Pons (tissue), 1 donor: Measurements from ENCODE around the gene DDI2.

Experiments
- DNase-seq: peaks from one replicate; pipeline ENCODE4 v3.0.0-alpha.2; 2016; ENCODE audit warnings: low spot score

Gene DDI2

DNA sequence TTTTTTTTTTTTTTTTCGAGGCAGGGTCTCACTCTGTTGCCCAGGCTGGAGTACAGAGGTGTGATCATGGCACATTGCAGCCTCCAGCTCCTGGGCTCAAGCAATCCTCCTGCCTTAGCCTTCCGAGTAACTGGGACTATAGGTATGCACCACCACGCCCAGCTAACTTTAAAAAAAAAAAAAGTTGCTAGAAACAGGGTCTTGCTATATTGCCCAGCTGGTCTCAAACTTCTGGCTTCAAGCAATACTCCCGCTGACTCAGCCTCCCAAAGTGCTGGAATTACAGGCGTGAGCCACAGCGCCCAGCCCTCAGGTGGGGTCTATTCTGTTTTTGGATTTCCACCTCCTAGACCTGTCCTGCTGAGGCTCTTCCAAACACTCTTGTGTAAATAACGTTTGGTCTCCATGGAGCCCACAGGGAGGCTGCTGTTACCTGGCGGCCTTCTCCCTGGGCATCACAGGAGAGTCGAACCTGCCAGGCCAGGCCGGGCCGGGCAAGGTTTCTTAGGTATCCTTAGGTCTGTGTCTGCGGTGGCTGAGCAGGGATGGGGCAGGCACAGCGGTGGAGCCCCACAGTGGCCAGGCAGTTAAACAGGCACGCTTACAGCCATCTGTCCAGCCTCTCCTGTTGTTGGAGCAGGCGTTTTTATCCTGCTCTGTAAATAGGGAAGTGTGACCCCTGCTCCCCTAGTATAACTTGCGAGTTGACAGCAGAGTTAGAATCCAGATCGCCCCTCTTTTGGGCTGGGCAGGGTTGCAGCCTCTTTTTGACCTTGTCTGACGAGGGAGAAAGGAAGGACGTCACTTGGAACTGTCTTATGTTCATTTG is 85.7 kb downstream of the DDI2 start:
- no peak for DNase-seq

DNA sequence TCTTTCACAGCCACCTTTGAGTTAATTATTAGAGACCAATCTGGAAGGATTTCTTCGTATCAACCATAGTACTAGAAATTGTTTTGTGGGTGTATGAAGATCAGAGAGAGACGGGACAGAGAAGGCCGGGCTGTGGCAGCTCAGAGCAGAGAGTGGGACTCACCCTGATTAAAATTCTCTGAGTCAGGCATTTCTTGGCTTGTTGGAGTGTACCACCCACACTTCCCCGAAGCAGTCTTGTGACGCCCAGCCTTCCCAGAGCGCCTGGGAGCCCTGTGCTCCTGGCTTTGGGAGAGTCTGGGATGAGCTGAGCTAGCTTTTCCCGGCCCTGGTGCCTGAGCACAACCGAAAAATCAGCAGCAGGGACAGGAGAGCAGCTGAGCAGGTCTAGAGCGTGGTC is 86.3 kb downstream of the DDI2 start:
- DNase-seq: peak; percentile 72

DNA sequence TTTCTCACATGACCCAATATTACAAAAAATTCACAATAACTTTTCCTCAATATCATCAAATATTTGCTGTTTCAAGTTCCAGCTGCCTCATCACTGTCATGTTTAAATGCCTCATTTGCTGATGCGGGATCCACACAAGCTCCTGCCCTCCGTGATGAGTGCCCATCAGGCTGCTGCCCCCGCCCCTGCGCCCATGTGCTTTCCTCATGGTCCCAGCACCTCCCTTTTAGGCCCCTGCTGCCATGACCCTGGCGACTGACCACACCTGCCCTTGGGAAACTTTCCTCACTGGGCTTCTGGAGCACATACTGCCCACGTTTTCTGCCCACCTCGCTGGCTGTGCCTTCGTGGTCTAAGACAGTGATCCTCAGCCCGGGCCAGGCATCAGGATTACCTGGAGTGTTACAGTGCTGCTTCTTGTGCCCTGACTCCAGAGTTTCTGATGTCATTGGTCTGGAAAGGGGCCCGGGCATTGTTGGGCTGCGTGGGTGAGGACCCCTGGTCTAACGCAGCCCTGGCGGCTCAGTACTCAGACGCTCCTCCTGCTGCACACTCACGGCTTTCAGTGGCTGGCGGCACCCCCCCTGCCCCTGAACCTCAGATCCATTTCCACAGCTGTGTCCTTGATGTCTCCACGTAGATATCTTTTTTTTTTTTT is 87.4 kb downstream of the DDI2 start:
- no peak for DNase-seq

DNA sequence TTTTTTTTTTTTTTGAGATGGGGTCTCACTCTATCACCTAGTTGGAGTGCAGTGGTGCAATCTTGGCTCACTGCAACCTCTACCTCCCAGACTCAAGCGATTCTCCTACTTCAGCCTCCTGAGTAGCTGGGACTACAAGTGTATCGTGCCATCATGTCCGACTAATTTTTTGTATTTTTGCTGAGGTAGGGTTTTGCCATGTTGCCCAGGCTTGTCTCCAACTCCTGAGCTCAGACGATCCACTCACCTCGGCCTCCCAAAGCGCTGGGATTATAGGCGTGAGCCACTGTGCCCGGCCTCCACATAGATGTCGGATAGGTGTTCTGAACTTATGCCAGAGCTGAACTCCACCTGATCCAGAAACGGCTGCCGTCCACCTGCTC is 87.9 kb downstream of the DDI2 start:
- DNase-seq: no peak

DNA sequence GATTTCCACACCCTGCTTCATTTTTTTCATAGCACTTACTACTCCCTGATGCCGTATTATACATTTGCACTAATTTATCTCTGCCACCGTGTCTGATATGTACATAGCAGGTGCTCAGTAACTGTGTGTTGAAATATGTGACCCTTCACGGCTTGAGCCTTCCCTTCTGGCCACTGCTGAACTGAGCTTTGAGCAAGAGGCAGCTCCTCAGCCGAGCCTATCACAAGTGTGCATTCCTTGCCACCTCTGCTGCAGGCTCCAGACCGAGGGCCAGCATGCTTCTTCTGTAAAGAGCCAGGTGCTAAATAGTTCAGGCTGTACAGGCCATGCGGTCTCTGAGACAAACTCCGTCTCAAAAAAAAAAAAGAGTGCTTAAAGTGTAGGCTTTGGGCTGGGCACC is 89.5 kb downstream of the DDI2 start:
- DNase-seq: no peak

DNA sequence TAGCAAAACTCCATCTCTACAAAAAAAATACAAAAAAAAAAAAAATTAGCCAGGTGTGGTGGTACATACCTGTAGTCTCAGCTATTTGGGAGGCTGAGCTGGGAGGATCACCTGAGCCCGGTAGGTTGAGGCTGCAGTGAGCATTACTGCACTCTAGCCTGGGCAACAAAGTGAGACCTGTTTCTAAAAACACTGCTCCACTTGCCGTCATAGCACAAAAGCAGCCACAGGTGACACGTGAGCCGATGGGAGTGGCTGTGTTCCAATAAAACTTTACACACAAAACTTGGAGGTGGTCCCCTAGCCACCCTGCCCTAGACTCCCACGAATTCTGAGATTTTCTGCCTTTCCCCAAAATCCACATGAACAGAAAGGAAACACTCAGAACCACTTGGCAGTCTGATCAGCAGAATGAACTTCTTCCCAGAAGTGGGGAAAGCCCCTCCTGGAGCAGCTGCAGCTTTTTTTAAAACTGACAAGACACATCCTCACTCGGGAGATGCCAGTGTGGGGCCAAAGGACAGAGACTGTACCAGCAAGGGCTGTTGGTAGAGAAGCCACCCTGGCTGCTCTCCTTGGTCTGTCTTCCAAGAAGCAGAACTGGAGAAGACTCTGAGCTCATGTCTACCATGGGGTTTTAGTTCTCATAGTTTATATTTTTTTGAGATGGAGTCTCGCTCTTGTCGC is 90.1 kb downstream of the DDI2 start:
- DNase-seq: no peak

DNA sequence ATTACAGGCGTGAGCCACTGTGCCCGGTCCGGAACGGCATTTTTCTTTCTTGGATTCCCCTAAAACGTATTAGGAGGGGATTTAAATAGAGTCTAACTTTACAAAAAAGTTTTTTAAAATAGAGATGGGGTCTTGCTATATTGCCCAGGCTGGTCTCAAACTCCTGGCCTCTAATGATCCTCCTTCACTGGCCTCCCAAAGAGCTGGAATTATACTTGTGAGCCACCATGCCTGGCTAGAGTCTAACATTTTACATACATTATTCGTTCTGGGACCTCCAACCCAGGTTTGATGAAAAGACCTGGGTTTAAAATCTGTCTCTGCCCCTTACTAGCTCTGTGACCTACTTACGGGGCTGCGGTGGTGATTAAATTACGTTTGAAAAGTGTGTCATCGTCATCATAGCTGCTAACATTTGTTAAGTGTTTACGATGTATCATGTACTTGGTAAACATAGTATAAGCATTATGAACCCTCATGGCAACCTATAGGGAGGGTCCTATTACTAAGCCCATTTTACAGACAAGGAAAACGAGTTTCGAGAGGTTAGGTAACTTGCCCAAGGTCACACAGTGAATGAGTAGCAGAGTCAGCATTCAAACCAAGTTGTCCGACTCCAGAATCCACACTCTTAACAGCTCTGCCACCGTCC is 91.4 kb downstream of the DDI2 start:
- DNase-seq: no peak

DNA sequence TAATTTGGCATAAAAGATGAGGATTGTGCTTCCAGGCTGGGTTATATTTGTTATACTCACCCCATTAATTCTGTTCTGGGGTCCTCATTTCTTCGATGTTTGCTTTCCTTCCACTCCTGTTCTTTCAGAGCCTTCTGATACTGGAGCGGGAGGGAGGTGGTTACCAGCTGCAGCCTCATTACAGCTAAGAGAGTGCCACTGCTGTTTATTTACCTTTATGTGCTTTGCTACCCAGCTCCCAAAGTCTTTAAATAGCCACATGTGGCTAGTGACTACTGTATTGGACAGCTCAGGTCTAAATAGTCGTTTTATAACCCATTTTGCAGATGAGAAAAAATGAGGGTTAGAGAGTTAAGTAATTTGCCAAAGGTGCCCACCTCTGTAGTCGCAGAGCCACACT is 92.0 kb downstream of the DDI2 start:
- DNase-seq: no peak

DNA sequence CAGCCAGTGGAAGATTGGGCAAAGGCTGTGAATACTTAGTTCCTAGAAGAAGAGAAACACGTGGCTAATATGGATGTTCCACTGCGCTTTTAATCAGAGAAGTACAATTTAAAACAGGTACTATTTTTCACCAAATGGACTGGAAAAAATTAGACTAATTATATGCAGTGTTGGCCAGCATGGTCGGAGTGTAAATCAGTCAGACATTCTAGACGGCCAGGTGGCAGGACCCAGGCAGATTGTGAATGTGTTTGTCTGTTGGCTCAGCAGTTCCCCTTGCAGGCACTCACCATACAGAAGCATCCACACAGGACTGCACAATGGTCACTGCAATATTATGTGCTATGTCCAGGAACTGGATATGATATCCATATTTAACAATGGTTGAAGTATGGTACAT is 94.9 kb downstream of the DDI2 start:
- peak; percentile 12 for DNase-seq

DNA sequence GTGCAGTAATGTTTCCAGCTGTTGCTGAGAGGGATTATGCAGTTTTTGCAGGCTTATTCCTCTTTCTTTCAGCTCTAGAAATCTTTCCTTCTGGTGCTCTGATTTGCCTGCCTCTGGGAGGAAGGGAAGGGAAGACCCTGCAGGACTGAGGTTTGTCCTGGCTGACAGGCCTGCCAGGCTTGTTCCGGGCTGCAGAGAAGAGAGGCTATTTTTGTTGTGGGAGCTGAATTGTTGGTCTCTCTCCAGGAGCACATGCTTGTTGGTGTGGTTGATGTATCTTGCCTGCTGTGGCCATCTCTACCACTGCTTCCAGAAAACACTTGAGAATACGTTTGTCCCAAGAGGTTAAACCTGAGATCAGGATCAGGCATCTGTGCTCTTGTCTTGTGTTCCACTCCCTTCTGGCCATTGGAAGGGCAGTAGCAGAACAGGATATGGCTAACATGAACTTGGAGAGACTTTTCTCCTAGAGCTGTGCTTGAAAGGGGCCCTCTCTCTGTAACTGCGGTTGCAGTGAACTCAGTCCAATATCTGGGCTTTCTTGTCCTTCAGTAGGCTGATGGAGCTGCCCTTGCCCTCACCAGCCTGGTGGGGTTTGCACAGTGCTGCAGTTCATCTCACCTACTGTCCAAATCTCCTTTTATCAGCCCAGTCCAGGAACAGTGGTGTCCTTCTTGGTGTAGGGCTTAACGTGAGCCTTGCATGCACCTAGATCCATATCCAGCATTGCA is 97.3 kb downstream of the DDI2 start:
- DNase-seq: peak; percentile 90

DNA sequence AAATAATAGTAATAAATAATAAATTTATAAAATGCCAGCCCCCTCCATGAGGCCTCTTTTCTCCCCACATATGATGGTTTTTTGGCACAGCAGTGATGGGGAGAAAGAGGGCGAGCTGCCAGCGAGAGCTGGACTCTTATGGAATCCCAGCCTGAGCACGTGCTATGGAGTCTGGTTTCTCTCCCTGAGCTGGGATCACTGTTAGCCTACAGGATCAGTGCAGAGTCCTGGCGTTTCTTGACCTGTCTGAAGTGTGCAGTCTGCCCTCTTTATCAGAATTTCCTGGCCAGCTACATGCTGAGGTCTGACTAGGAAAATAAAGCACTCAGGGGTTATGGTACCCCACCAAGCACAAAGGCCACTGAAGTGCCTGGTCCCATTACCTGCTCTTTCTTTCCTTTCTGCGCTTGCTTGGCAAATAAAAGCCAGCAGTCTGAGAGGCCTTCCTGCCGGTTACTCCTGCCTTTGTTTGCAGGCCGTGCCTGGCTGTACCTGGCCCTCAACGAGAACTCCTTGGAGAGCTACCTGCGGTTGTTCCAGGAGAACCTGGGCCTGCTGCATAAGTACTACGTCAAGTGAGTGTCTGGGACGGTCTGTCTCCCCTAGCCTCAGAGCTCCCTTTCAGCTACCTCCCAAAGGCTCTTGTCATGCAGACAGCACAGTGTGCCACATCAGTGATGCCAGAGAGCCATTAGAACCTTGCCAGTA is 100.3 kb downstream of the DDI2 start:
- no peak for DNase-seq

DNA sequence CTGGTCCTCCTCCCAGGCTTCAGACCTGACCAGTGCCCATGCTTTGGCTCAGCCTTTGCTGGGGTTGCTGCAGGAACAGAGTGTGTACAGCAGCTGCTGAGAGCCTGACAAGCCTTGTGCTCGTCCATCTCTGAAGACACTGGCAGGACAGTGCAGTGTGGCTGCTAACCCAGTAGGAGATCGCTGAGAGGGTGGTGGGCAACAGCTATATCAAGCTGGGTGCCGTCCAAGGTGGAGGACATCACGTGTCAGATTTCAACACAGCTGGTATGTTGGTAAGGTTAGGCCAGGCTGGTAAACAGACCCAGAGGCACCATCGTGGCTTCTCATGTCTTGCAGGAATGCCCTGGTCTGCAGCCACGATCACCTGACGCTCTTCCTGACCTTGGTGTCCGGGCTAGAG is 100.9 kb downstream of the DDI2 start:
- no peak for DNase-seq
